ENCODE data around the gene PTRHD1. TPM values are rescaled to one million over a fixed set of nuclear protein-coding genes. Genes with fewer than 3 reads are reported as not detected.

The PTRHD1 gene, protein sequence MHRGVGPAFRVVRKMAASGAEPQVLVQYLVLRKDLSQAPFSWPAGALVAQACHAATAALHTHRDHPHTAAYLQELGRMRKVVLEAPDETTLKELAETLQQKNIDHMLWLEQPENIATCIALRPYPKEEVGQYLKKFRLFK
- total RNA-seq: 26.3 and 37.2 TPM in 2 replicates

DNA sequence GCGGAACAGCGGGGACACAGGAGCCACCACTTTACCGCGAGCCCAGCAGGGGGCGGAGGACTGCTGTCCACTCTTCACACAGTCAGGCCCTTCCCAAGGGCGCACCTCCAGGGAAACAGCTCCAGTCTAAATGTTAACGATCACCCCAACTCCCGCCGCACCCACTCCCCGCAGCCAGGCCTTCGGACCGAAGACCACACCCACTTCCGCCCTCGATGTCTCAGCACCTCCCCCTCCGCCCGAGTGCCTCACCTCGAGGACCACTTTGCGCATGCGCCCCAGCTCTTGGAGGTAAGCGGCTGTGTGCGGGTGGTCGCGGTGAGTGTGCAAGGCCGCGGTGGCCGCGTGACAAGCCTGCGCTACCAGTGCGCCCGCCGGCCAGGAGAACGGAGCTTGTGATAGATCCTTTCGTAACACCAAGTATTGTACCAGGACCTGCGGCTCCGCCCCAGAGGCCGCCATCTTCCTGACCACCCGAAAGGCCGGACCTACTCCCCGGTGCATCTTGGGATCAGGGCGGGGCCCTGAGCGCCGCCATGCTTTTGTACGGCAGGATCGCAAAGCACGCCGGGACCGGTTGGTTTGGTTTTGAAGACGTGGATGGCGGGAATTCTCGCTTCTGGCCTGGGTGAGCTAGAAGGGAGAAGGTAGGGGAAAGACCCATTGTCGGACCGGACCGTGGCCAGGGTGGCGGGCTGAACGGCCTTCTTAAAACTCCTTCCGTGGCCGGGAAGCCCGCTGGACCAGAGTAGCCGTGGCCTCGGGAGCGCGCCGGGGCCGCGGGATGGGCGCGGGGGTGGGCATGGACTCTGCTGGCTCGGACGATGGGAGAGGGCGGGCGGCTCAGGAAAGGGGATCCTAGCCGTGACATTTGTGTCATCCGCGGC is at the start of gene PTRHD1, which contains the start of gene CENPO:
Gene PTRHD1, minus strand, starts transcription at position 518 of the 887 bp plus-strand sequence. Its CDS starts 14 bp downstream, at position 504.
Gene CENPO, plus strand, starts transcription at position 552 of the 887 bp plus-strand sequence. CDS start 495 bp downstream, outside the sequence.

Other genes starting within 250 kb of the PTRHD1 start
- 13.9 and 16.7 TPM in 2 replicates for gene CENPO, start within 50 bp of the PTRHD1 start, total RNA-seq
- gene ADCY3, start 126.8 kb upstream of the PTRHD1 start, total RNA-seq: 24.3 and 25.8 TPM in 2 replicates
- gene DNAJC27, start 178.6 kb upstream of the PTRHD1 start, total RNA-seq: 1.6 and 3.2 TPM in 2 replicates
- 0.49 and 2.2 TPM in 2 replicates for gene EFR3B, start 248.7 kb upstream of the PTRHD1 start, total RNA-seq

All from bladder microvascular endothelial cell (primary cell).